Myocyte (in vitro differentiated cells): ENCODE data around the gene FANK1. TPM values are rescaled to one million over a fixed set of nuclear protein-coding genes. Genes with fewer than 3 reads are reported as not detected.

ENCODE experiments used
- DNase-seq: peaks from one replicate; pipeline ENCODE4 v3.0.0-alpha.2; 2012; ENCODE audit warnings: low read depth
- total RNA-seq: library from RNA; depleted of rRNA; stranded (reverse); fragments of >200 nt; gene quantifications from 2 replicates; pipeline ENCODE4 v1.2.3, GENCODE V29; 2014

Gene FANK1
- total RNA-seq, 1 donor from 2014 or later, result 2.5 TPM

DNA sequence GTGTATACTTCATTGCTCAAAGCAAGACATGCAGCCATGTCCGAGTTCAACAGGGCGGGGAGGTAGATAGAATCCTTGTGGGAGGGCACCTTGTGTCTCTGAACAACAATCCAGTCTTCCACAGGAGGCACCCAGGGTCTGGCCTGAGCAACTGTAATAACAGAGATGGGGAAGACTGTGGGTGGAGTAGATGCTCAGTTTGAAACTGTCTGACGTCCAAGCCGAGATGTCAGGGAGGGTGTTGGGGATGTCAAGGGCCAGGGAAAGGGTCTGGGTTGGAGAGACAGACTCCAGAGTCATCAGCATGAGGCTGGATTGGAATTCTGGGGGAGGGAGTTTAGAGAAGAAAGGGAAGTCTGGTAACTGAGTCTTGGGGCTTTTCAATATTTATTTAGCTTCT is 88.0 kb downstream of the FANK1 start:
- peak; percentile 16 for DNase-seq

DNA sequence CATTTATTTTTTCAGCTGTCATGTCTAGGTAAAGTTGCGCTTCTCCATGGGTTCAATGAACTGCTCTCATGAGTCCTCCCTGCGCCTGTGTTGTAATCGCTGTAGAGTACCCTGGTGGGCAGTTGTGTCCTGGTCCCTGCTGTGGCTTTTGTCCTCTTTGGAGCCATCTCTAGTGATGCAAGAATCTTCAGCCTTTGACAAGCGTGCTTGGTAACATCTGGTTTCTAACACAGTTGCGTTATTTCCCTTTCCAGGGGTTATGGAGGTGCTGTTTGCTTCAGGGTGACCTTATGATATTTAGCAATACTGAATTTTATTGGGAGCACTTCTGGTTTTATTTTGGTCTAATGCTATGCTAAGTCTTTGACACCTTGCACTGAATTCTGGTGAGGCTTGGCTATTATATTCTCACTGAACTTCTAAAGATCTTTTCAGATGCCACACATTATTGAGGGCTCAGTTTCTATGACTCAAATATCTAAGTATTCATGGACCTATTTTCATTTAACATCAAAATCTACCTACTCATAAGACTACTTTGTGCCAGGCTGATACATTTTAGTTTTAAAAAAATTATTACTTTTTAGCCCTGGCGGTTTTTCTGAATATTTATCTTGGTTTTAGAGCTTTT is 88.6 kb downstream of the FANK1 start:
- DNase-seq, result no peak

- peak; percentile 33 for DNase-seq
Measured at GRCh38 chr10:125985557-125986240, 89.3 kb downstream of the FANK1 start.

GRCh38 chr10:125989791-125990190 is 93.4 kb downstream of the FANK1 start:
- DNase-seq, result no peak

DNA sequence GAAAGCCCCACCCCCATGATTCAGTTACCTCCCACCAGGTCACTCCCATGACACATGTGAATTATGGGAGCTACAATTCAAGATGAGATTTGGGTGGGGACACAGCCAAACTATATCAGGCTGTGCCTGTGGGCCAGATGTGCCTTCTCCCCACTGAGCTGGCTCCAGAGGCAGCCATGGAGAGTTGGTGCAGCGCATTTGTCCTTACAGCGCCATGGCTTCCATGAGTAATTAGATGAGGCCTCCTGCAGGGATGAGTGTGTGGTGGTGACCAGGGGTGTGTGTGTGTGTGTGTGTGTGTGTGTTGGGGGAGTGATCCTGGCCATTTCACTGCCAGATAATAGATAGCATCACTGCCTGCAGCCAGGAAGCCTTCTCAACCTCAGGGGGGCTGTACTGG is 94.6 kb downstream of the FANK1 start:
- DNase-seq, result no peak

- DNase-seq, result no peak
Measured at GRCh38 chr10:125991392-125991791, 95.0 kb downstream of the FANK1 start.

DNA sequence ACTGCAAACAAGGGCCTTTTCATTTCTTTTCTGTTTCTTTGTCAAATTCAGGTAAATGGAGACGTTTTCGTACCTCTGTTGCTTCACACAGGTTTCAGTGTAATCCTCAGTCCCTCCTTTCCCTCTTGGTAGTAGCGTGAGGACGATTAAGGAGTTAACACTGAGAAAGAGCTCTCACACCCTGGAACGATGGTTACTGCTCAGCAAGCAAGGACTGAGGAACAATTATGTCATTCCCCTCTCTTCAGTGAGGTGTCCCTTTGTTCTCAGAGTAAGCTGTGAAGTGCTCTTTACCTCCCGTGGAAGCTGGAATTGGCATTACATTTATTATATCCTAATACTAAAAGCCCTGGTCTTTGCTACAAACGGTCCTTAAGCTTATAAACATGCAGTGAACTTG is 95.9 kb downstream of the FANK1 start:
- no peak for DNase-seq

GRCh38 chr10:125994601-125995000 is 98.2 kb downstream of the FANK1 start:
- DNase-seq, result no peak

- no peak for DNase-seq
Measured at GRCh38 chr10:125995726-125996304, 99.5 kb downstream of the FANK1 start.

DNA sequence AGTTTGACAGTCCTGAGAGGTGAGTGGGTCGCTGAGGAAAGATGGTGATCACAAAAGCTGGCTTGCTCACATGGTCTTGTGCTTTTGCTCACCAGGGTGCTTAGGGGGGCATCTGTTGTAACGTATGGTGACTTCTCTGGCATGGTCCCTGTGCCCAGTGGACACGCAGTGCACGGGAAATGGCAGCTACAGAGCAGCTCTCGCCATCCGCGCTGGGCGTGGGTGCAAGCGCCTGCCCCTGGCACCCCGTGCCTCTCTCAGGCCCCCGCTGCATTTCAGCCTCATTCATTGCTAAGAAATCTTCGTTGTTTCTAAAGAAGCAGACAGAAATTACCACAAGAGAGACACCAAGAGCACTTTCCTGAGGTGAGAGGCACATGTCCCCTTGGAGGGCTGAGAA is 101.2 kb downstream of the FANK1 start:
- DNase-seq, result no peak

DNA sequence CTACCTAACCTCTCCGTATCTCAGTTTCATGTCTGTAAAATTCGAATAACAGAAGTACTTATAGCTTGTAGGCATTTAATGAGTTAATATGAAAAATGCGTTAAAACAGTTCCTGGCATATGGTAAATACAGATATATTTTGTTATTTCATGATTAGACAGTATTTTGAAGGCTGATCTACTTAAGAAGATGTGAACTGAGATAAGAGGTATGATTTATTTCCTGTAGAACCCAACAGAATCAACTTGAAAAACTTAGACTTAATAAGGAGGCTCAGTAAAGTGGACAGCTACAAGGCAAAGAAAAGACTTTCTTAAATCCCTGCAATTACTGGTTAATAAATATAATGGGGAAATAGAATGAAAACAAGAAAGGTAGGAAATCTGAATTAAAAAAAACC is 103.3 kb downstream of the FANK1 start:
- DNase-seq, result no peak

DNA sequence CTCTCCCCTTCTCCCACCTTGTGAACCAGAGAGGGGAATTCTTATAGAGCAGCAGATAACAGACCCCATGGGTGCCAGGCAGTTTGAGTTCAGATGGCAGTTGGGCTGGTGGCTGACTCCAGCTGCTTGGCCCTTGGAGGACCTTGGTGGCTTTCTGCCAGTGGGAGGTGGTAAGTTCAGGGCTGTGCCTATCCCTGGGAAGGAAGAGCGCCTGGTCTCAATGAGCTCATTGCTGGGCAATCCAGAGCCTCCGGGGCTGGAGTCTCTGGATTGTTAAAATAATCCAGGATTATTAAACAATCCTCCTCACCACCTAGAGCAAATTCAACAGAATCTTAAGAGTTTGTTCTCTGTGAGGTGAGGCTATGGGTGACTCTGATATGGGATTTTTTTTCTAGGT is 105.2 kb downstream of the FANK1 start:
- peak; percentile 88 for DNase-seq

- no peak for DNase-seq
Measured at GRCh38 chr10:126004752-126005151, 108.4 kb downstream of the FANK1 start.

- DNase-seq, result no peak
Measured at GRCh38 chr10:126006264-126006663, 109.9 kb downstream of the FANK1 start.

- no peak for DNase-seq
Measured at GRCh38 chr10:126006906-126007305, 110.5 kb downstream of the FANK1 start.

GRCh38 chr10:126009650-126010049 is 113.3 kb downstream of the FANK1 start:
- no peak for DNase-seq

DNA sequence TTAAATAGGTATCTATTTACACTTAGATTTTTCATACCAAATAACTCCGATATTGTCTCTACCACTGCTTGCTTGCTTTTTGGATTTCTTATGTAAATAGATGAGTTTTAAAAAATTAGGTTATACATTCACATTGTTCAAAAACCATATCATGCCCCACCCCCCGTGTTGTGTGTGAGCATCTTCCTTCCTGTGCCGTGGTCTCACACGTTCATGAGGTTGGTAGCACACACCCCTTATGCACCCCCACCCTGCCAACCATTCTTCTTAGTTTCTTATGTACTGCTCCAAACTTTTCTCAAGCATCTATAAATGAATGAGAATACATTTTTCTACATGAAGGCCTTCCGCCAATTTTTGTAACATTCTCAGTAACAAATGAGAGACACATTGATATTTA is 115.6 kb downstream of the FANK1 start:
- no peak for DNase-seq

GRCh38 chr10:126012485-126012884 is 116.1 kb downstream of the FANK1 start:
- DNase-seq, result peak; percentile 48

- peak; percentile 57 for DNase-seq
Measured at GRCh38 chr10:126013489-126014281, 117.3 kb downstream of the FANK1 start.

DNA sequence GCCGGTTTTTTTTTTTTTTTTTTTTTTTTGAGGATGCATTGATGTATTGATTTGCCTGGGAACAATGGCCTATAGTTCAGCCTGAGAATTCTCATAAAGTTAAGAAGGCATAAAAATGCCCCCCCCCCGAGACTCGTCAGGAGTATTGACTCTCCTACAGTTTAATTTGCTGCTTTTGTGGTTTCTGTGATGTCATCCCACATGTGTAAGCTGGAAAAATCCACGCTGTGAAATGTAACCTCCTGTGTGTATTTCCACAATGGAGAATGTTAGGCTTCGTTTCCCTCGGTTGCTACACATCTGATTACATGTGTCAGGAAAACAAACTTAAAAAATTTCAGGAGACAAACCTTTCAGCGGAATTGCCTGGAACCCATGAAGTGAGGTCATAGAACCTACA is 117.9 kb downstream of the FANK1 start:
- DNase-seq, result peak; percentile 14

- DNase-seq, result no peak
Measured at GRCh38 chr10:126015413-126015812, 119.0 kb downstream of the FANK1 start.
